ENCODE results near the gene SLC25A21.
A peak's percentile ranks its signal among the peaks of the same experiment; 100 is the strongest.

Gene SLC25A21

DNA sequence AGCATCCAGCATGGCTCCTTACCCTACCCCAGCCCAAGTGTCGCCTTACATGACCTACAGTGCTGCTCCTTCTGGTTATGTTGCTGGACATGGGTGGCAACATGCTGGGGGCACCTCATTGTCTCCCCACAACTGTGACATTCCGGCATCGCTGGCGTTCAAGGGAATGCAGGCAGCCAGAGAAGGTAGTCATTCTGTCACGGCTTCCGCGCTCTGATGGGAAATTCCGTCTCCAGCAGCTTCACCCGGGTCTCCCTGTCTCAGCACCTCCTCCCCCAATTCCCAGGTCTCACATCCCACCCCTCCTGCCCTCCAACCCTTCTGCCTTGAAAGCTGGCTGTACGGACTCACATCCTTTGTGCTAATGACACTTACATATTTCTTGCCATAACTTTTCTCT, 496.2 kb downstream of the SLC25A21 start:
- no peak for DNase-seq

DNA sequence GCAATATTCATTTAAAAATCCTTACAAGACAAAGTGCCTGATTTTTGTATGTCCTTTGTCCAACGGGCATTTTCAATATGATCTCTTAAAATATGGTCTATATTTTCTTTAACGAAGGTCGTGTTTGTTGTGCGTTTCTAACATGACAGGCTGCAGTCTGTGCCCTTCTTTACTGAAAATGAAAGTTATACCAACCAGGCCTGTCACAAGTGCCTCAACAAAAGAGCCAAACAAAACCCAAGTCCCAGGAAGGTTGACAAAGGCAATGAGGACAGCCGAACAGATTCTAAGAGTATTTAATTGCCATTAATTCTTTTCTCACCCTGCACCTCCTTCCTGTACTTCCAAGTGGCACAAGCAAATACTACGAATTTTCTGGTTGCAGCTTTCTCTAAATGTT, 496.8 kb downstream of the SLC25A21 start:
- no peak for DNase-seq

DNA sequence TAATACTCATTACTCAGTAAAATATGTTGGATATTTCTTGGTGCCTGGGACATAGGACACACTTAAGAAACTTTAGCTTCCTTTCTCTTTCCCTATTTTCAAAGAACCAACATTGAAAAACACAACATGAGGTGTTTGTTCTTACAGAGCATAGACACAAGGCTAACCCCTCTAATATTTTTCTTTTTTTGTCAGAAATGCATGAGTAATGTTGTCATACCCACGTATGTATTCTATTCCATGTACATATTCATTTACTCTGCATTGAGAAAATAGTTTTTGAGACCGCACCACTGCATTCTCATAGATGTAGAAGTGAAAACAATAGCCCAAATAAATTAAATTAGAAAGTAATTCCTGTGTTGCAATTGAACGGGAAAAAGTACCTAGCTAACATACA, 497.7 kb downstream of the SLC25A21 start:
- no peak for DNase-seq

DNA sequence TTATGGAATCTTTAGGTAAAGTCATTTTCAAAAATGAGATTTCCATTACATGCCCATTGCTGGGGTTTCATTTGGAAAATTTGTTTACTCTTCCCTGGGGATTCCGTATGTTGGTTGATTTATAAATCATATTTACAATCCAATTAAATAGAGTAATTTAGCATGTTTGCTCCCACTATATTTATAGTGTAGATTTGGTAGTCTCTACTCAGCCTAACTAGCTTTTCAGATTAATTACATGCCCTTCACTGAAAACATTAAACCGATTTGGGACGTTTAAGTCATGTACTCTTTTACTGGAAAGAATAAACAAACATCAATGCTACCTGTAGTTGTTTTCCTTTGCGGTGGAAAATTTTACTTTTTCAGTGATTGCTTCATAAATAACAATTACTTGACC, 500.3 kb downstream of the SLC25A21 start:
- no peak for DNase-seq

DNA sequence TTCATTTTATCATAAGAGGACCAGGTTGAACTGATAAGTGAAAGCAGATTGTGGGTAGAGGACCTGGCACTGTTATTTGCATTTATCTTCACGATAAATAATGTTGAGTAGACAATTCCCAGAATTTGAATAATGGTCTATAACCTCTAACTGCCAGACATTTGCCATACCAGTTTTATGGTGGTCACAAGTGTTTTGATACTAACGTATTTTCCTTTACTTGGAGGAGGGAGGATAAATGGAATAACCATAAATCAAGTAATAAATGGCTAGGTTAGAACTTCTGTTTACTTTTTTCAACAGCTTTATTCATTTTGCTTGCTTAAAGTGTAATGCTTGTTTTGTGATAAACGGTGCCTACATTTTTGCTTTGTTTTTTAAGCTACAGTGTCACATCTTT, 501.3 kb downstream of the SLC25A21 start:
- no peak for DNase-seq

DNA sequence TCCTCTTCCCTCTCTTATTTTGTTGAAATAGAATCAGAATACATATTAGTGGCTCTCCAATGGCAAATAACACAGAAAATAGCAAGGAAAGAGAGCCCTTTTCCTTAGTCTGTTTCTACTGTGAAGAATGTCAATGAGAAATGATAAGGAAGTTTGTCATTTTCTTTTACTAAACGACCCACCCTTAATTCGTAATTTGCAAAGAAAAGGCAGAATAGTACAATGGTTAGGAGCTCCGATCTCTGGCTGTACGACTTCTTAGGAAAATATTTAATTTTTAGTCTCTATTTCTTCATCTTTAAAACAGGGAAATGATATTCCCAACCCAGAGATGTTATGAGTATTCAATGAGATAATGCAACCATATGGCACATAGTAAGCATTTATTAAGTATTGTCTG, 504.7 kb downstream of the SLC25A21 start:
- no peak for DNase-seq

DNA sequence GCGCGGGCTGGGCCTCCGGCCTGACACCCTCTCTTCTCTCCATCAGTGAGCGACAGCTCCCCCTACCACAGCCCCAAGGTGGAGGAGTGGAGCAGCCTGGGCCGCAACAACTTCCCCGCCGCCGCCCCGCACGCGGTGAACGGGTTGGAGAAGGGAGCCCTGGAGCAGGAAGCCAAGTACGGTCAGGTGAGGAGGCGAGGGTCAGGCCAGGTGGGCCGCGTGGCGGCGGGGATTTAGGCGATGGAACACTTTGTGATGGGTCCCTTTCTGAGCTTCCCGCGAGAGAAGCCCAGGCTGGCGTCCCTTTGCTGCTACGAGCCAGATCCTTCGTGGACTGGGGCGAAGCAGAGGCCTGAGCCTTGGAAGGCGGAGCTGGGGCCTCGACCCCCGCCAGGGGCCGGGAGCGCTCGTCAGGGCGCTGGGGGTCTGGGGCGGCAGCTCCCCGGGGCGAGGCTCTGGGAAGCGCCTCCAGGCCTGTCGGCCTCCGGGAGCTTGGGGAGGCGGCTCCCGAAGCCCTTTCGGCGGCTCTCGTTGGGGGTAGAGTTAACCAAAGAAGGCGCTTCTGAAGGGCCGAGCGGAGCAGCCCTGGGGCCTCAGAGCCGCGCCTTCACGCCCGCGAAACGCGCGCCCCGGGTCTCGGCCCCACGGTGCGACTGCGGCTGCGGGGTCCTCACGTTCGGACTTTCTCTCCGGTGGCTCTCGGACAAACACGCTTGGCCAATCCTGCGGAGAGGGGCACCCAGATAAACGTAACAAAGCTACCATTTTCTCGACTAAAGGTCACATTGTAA, 505.8 kb downstream of the SLC25A21 start:
- DNase-seq = no peak

DNA sequence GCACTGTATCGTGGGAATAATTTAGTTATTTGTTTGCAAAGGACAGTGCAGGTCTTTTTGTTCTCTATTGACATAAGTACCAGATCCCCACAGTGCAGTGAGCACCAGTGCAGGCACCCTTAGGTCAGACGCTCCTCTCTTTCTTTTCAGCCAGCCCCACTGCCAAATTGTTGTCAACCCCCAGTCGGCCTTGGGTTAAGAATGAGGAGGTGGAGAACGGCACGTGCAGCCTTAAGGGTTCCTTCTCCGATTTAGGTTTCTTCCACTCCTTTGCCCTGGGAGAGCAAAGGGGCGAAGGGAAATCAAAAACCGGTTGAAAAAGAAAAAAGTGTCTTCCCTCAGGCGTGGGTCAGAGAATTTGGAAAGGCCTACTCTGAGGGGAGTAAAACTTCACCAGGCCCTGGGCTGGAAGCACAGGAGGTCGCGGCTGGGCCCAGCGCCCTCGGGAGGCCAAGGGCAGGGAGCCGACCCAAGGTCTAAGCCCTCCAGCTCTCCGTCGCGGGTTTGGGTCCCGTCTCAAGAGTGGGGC, 506.5 kb downstream of the SLC25A21 start:
- no peak for DNase-seq

DNA sequence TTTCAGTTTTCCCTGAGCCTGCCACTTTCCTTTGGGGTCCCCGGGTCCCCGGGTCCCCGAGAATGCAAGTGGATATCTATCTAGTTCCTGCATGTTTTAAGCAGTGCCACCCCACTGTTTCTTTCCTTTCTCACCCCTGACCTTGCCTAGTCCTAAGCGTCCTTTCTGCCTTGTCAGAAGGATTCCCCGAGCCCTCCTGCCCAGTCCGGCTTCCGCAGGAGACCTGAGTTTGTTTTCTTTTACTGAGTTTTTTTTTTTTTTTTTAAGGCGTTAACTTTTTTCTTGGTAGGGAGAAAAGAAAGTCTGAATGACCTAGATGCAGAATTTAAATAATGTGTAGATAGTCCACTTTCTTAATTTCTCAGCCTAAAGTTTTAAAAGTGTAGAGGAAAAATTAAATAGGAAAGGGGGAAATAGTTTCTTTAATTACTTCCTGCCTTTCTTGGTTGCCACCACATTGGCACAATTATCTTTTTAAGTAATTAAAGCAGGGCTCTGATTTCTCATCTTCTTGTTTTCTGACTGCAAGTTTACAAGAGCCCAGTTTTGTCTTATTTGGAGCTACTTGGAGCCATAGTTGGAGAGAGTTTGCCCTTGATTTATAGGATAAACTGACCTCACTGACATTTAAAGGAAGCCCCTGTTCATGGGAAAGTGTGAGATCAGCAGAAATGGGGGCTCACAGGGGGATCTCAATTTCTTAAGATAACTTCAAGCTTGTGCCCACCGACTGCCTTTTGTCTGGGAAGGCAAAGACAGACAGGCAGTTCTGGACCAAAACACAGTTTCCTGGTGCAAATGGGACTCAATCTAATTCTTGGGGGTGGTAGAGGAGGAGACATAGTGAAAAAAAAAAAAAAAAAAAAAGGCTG, 507.8 kb downstream of the SLC25A21 start:
- DNase-seq = no peak

DNA sequence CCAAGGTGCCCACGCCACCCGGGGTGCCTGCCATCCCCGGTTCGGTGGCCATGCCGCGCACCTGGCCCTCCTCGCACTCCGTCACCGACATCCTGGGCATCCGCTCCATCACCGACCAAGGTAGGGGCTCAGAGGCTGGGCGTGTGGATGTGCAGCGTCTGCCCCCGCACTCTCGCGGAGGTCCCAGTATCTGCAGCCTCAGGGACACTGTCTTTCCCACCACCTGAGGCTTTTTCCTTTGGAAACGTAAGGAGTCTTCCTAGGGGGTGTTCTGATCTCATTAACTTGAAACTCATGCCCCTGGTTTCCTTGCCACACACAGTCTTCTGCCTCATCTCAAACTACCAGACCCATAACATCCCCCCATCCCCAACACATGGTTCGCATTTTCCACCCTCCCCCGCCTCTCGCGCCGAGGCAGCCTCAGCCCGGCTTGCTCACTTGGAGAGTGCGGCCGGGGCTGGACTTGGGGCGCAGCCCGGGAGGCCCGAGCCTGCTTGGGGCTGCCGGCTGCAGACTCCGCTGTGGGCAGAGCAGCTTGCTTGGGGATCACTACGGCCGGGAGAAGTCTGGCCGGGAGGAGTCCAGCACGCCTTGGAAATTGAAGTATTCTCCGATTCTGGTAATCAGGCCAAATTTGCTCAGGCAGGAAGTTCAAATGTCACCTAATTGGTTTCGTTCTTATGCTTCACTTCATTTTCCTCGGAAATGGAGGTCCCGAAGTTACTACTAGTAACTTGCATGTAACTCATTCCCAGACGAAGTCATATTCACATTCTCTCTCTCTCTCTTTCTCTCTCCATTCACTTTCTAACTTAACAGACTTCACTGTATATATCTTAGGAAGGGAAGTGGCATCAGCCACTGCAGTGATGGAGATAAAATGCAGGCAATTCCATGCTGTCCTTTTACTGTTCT, 508.7 kb downstream of the SLC25A21 start:
- DNase-seq = no peak

DNA sequence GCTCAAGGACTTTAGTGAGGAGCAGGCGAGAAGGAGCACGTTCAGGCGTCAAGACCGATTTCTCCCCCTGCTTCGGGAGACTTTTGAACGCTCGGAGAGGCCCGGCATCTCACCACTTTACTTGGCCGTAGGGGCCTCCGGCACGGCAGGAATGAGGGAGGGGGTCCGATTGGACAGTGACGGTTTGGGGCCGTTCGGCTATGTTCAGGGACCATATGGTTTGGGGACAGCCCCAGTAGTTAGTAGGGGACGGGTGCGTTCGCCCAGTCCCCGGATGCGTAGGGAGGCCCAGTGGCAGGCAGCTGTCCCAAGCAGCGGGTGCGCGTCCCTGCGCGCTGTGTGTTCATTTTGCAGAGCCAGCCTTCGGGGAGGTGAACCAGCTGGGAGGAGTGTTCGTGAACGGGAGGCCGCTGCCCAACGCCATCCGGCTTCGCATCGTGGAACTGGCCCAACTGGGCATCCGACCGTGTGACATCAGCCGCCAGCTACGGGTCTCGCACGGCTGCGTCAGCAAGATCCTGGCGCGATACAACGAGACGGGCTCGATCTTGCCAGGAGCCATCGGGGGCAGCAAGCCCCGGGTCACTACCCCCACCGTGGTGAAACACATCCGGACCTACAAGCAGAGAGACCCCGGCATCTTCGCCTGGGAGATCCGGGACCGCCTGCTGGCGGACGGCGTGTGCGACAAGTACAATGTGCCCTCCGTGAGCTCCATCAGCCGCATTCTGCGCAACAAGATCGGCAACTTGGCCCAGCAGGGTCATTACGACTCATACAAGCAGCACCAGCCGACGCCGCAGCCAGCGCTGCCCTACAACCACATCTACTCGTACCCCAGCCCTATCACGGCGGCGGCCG, 509.6 kb downstream of the SLC25A21 start:
- DNase-seq = no peak

DNA sequence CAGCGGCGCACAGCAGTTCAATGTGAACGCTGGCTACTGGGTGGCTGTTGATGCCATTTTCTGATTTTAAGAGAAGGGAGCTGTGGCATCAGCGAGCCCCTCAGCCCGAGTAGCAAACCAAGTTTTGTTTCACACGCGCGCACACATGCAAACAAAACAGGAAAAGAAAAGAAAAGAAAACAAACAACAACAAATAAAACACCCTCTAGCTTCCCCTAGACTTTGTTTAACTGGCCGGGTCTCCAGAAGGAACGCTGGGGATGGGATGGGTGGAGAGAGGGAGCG, 510.2 kb downstream of the SLC25A21 start:
- no peak for DNase-seq

DNA sequence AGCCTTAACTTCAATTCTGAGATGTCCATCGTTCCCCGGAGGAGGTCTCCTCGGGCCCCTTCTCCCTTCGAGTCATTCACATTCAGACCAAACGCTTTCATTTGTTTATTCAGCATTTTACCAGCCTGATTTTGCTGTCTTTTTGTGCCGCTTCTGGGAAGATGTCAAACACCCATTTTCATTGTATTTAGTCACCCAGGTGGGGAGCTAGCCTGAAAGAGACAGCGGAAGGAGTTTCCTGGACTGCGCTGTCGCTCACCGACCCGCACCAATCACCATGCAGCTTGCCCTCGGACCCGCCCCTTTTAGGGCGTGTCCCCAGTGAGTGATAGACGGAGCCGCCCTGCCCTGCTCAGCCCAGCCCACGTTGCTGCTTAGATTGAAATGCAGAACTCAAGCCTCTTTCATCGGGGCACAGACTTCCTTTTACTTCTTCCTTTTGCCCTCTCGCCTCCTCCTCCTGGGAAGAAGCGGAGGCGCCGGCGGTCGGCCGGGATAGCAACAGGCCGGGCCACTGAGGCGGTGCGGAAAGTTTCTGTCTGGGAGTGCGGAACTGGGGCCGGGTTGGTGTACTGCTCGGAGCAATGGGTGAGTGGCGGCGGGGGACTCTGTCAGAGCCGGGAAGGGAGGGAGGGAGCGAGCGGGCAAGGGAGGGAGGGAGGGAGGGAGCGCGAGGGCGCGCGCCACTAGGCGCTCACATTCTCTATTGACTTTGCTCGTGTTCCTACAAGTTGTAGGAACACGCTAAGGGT, 510.7 kb downstream of the SLC25A21 start, which contains the start of gene PAX9:
TSS of gene PAX9 (plus strand) at position 355 of the 752 bp plus-strand sequence. CDS start at position 585, 230 bp downstream.
- peak; percentile 47 for DNase-seq

DNA sequence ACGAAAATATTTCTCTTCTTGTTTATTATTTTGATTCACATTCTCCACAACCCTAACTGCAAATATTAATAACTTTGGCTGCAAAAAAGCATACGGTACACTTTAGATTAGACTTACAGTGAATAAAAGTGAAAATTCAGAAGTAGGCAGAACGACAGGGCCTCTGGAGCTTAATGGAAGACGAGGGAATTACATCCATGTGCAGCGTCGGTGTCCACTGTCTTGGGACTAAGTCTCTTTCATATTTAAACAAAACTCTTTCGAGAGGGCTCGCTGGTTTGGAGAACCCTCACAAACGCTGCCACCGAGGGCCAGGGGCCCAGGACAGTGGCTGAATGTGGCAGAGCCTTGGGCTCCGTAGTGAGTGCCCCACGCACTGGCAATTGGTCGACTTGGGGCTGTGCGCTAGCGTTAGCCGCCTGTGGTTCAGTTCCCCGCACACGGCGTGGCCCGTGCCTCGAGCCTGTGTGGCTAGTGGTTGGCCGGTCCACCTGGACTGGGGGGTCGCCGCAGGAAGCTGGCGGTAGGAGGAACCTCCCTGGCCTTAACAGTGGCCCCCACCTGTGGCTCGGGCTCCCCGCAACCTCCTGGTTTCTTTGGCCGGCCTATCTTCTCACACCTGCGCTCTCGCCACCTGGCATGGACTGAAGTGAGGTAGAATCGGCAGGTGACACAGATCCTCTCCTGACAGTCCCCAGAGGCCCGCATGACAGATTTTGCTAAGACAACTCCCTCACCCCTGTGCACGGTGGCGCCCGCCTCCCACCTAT, 511.5 kb downstream of the SLC25A21 start:
- no peak for DNase-seq

DNA sequence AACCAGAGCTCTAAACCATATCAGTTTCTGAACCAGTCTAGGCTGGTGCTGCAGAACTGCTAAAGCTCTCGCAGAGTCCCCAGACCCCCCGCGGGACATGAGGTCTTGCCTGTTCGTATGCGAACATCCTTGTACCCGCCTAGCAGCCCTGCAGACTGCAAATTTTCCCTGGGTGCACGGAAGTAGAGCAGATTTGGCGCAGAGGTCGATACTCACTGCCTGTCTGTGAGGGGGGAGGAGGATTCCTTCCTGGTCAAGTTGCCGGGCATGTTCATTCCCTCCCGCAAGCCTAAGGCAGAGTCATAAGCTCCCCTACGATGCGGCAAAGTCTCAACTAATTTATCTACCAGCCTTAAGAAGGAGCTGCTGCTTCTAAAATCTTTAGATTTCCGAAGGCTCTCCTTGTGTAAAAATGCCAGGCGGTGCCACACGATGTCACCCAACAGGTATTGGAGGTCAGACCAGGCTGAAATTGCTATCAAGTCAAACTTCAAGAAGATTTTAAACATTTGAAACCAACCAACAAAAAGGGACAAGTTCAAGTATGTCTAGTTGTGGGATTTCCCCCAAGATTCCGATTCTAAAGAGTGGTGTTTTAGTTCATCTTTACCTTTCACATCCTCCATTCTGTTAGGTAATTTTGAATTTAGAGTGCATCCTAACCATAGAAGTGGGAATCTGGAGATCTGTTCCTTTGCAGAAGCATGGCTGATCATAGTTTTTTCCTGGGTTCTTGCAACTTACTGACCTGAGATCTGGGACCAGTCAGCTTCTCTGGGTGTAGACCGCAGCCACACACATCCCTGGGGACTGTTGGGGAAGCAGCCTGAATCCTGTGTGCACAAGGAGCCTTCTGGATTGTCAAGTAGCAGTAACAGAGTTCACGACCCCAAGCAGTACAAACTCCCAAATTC, 512.3 kb downstream of the SLC25A21 start:
- DNase-seq = no peak

DNA sequence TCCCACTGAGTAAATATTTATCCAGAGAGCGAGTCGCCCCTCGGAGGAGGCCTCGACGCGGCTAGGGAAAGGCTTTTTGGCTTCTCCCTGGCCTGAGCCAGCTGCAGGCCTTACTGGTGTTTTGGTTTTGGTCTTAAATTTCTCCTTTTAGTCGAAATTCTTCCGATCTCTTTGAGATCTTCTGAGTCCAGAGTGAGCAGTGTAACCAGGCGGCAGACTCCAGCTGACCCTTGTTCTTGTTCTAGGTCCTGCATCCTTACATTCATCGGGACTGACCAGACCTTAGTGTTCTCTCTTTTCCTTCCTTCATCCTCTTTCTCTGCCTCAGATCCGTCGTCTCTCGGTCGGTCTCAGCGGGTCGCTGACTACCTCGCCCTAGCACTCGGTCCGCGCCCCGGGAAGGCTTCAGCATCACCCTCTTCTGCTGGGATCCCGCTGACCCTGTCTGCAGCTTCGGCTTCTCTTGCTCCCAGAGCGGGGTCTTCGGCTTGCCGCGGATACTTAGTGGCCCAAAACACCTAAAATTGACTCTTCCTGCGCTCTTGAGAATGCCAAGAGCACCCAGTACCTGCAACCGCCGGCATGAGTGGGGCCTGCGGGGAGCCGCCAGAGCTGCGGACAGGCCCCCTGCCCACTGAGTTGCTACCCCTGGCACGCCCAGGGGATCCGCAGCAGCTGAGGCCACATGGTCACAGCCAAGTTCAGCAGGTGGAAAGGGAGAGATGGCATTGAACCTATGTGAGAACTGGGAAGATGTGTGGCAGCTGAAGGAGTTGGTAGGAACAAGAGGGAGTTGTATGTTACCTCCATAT, 513.2 kb downstream of the SLC25A21 start:
- no peak for DNase-seq

DNA sequence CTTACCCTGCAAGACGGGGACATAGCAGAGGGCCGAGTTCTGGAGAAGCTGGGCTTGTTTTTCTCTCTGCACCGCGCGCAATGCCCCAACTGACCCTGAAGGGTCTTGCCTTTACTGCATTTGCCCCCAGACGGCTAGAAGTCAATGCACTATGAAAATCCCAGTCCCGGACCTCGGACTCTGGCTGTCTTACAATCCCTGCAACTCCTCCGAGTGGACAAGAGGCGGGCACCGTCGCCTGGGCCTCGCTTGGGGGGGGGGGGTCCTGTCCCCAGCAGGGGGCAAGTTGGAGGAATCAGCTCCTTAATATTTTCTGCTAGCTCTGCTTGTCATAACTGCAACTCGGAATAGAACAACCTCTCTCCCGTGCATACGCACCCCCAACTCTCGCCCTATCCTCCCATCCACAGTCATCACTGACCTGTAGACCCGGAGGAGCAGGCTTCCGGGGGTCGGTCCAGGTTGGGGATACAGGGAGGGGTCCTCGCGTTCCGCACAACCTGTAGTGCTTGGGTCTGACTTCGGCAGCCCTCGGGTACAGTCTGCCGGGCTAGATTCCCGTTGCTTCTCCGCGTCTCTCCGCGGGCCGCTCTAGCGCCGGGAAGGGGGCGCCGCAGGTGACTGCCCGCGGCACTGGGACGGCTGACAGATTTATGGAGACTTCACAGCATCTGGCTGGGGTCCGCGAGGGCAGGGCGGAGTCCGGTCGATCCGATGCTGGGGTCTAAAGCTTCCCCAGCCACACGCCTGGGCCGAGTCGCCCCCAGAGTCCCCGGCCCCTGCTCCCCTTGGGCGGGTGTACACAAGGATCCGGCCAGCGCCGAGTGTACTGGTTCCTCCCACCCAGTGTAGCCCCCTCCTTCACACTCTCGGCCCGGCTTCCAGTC, 514.0 kb downstream of the SLC25A21 start:
- DNase-seq = no peak
